RWPE2 (cell line): ENCODE results near the gene MMP24OS.

ENCODE experiments used
- ATAC-seq: fragments of 200-7000 bp; cut with Tn5 transposase; 3 replicates; pipeline ENCODE4 v1.9.1; 2021; ENCODE audit warnings: low read depth
- DNase-seq: peaks from one replicate; pipeline ENCODE4 v3.0.0-alpha.2; 2020; ENCODE audit warnings: low spot score
- H3K27ac ChIP-seq: fragments of 450-650 bp; 2 replicates; pipeline ENCODE4 v1.5.1; 2017; ENCODE audit warnings: mild to moderate bottlenecking; ENCODE audit not compliant: poor library complexity, severe bottlenecking
- H3K27me3 ChIP-seq: fragments of 250-450 bp; sonication (Bioruptor Pico); 2 replicates; pipeline ENCODE4 v1.5.1; 2021; ENCODE audit warnings: mild to moderate bottlenecking, moderate library complexity; ENCODE audit not compliant: insufficient read depth, poor library complexity, severe bottlenecking
- H3K36me3 ChIP-seq: fragments of 250-450 bp; sonication (Bioruptor Pico); 2 replicates; pipeline ENCODE4 v1.5.1; 2020; ENCODE audit warnings: low read depth, mild to moderate bottlenecking, moderate library complexity
- H3K4me1 ChIP-seq: fragments of 250-450 bp; sonication (Bioruptor Pico); 2 replicates; pipeline ENCODE4 v1.5.1; 2021; ENCODE audit warnings: mild to moderate bottlenecking, moderate library complexity; ENCODE audit not compliant: insufficient read depth, poor library complexity, severe bottlenecking
- H3K4me3 ChIP-seq: fragments of 250-450 bp; sonication (Bioruptor Pico); 2 replicates; pipeline ENCODE4 v1.5.1; 2021; ENCODE audit warnings: mild to moderate bottlenecking, moderate library complexity; ENCODE audit not compliant: severe bottlenecking
- H3K9me3 ChIP-seq: fragments of 250-450 bp; sonication (Bioruptor Pico); 2 replicates; pipeline ENCODE4 v1.5.1; 2021; ENCODE audit warnings: mild to moderate bottlenecking, moderate library complexity; ENCODE audit not compliant: severe bottlenecking
- CTCF ChIP-seq: fragments of 450-650 bp; IDR thresholded peaks from one replicate; pipeline ENCODE4 v1.5.1; 2017; ENCODE audit warnings: mild to moderate bottlenecking, moderate library complexity; ENCODE audit not compliant: poor library complexity, severe bottlenecking

Gene MMP24OS

GRCh38 chr20:35288325-35289060, 10.6 kb upstream of the MMP24OS start:
- Histone ChIP-seq H3K36me3 (peaks cover 6% of the 10 kb centered on the region), H3K9me3 (no peaks in the 10 kb centered on the region), H3K27me3 (no peaks in the 10 kb centered on the region), H3K27ac (no peak overlapping the region), H3K4me3 (no peak overlapping the region), H3K4me1 (peaks cover under 1% of the 10 kb centered on the region)
- no peak for ATAC-seq
- DNase-seq = no peak
- no peak for TF ChIP-seq CTCF

GRCh38 chr20:35287509-35288324, 9.8 kb upstream of the MMP24OS start:
- peaks cover 8% of the 10 kb centered on the region for H3K4me1 ChIP-seq
- H3K36me3 ChIP-seq = peaks cover 13% of the 10 kb centered on the region
- no peaks in the 10 kb centered on the region for H3K9me3 ChIP-seq
- ATAC-seq (no peak), DNase-seq (no peak)
- TF ChIP-seq CTCF = no peak
- H3K4me3 ChIP-seq = no peak overlapping the region
- no peaks in the 10 kb centered on the region for H3K27me3 ChIP-seq
- H3K27ac ChIP-seq = no peak overlapping the region

DNA sequence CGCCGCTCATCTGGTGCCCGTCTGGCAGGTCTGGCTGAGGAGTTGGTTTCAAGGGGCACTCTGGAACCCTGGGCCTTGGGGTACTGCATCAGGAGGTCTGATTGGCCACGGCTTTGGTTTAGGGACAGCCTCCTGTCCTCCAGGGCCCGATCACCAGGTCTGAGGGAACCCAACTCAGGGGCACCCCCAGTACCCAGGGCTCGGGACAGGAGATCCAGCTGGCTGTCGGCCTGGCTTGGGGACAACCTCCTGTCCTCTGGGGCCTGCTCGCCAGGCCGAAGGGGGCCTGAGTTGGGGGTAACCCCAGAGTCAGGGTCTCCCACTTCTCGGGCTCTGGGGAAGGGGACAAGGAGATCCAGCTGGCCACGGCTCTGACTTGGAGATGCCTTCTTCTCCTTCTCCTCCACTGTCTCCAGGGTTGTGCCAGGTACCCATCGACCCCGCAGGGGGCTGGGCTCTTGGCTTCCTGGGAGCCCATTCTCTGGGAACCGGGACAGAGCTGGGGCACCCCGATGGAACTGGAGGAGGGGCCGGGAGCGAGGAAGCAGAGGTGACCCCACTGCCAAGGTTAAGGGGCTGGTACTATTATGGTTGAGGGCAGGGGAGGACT, 9.1 kb upstream of the MMP24OS start:
- no peak overlapping the region for H3K27ac ChIP-seq
- DNase-seq (no peak), ATAC-seq (no peak)
- no peak overlapping the region for H3K4me3 ChIP-seq
- TF ChIP-seq CTCF = no peak
- H3K4me1 ChIP-seq = peaks cover 8% of the 10 kb centered on the region
- no peaks in the 10 kb centered on the region for H3K9me3 ChIP-seq
- H3K27me3 ChIP-seq = no peaks in the 10 kb centered on the region
- H3K36me3 ChIP-seq = peaks cover 20% of the 10 kb centered on the region

- Histone ChIP-seq H3K27ac (peak overlapping the region; percentile 88), H3K4me1 (peaks cover 8% of the 10 kb centered on the region), H3K27me3 (no peaks in the 10 kb centered on the region), H3K4me3 (no peak overlapping the region), H3K9me3 (no peaks in the 10 kb centered on the region), H3K36me3 (peaks cover 28% of the 10 kb centered on the region)
- ATAC-seq (no peak), DNase-seq (no peak)
- no peak for TF ChIP-seq CTCF
Observed at GRCh38 chr20:35286077-35286898, 8.4 kb upstream of the MMP24OS start.
